ENCODE data around the gene DNAH2. TPM values are rescaled to one million over a fixed set of nuclear protein-coding genes. Genes with fewer than 3 reads are reported as not detected.

DNAH2 gene
- total and polyA plus RNA-seq, 2 donors (not counting 1 experiment from before 2014, with no cell fraction given) = 0.08 to 0.17 TPM

DNA sequence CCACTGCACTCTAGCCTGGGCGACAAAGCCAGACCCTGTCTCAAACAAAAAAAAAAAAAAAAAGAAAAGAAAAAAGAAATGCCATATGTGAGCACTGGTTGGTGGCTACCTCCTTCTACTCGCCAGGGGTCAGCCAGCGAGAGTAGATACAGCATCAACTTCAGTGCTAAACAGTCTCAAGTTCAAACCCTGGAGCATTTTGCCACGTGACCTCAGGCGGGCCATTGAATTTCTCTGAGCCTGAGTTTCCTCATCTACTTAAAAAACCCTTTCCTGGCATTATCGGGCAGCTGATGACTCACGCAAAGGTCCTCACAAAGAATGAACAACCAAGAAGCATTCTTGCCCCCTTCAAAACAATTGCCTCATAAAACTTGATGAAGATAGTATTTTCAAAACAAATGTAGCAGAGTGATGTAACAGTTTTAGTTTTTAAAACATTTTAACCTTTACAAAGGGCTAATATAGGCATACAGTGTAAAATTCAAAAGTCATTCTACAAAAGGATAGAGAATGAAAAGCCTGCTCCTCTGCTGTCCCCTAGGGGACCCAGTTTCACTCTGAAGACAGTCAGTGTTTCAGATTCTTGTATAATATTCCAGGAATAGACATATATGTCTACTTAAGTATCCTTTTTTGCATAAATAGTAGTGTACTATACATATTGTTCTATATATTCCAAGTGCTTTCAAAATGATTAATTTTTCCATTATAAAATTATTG lies 28.4 kb downstream of the DNAH2 start:
- H3K27me3 ChIP-seq (ENCODE audit: control insufficient read depth, insufficient read depth, low read length) = peaks cover 3% of the 10 kb centered on the region
- no peak overlapping the region for H3K27ac ChIP-seq (ENCODE audit: insufficient read depth, low read length)
- peak overlapping the region; percentile 51 for H3K4me2 ChIP-seq (ENCODE audit: extremely low read depth, insufficient read depth, low read length)
- TF ChIP-seq, protein P1, sequence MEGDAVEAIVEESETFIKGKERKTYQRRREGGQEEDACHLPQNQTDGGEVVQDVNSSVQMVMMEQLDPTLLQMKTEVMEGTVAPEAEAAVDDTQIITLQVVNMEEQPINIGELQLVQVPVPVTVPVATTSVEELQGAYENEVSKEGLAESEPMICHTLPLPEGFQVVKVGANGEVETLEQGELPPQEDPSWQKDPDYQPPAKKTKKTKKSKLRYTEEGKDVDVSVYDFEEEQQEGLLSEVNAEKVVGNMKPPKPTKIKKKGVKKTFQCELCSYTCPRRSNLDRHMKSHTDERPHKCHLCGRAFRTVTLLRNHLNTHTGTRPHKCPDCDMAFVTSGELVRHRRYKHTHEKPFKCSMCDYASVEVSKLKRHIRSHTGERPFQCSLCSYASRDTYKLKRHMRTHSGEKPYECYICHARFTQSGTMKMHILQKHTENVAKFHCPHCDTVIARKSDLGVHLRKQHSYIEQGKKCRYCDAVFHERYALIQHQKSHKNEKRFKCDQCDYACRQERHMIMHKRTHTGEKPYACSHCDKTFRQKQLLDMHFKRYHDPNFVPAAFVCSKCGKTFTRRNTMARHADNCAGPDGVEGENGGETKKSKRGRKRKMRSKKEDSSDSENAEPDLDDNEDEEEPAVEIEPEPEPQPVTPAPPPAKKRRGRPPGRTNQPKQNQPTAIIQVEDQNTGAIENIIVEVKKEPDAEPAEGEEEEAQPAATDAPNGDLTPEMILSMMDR (conservative IDR thresholded peaks at IDR 0.05 in 1 of 2, IDR thresholded peaks at IDR 0.05 in 1 of 2; ENCODE audit: low read depth in 1 of 2, low read length in 2 of 2) = peak in 1 of 2 donors; percentile 7
- no peak for TF ChIP-seq EZH2 (IDR thresholded peaks at IDR 0.05; ENCODE audit: low read length, missing control alignments)
- no peaks in the 10 kb centered on the region for H4K20me1 ChIP-seq (ENCODE audit: control insufficient read depth, extremely low read depth, insufficient read depth, low read length)
- peaks cover 19% of the 10 kb centered on the region for H3K4me1 ChIP-seq (ENCODE audit: control insufficient read depth, extremely low read depth, insufficient read depth, low read length)
- H3K79me2 ChIP-seq (ENCODE audit: control insufficient read depth, insufficient read depth, low read length) = no peaks in the 10 kb centered on the region
- H3K4me3 ChIP-seq (replicated peaks in 1 of 4; ENCODE audit: control extremely low read depth in 1 of 4, insufficient read depth in 1 of 4, low read depth in 3 of 4, low read length in 4 of 4) = no peak overlapping the region
- H3K9ac ChIP-seq (ENCODE audit: insufficient read depth, low read length) = no peak overlapping the region
- DNase-seq (ENCODE audit: low read depth in 2 of 2) = peak; percentile 83 to 87
- no peaks in the 10 kb centered on the region for H3K36me3 ChIP-seq (ENCODE audit: control insufficient read depth, insufficient read depth, low read length)
- H2AFZ ChIP-seq (ENCODE audit: low read length) = no peak overlapping the region
- H3K9me3 ChIP-seq (ENCODE audit: control insufficient read depth, insufficient read depth, low read depth, low read length) = no peaks in the 10 kb centered on the region

DNA sequence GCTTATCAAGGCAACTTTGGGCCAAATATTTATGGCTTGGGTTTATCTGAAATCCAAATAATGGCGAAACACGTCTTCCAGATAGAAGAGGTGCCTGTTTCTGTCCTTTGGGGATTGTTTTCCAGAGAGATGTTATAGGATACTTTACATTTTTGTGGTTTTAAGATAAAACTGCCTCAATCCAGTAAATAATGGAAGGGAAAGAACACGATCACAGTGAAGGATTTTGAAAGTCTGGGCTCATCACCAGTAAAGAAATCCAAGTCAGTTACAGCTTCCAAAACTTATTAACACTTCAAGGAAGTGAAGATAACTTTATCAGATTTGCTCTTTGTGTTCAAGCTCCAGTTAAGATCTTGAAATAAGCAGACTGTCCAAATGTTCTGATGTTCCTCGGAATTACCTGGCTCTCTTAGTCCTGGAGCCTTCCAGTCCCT lies 30.1 kb downstream of the DNAH2 start:
- Histone ChIP-seq H3K4me3 (replicated peaks in 1 of 4; ENCODE audit: control extremely low read depth in 1 of 4, insufficient read depth in 1 of 4, low read depth in 3 of 4, low read length in 4 of 4) (no peak overlapping the region), H3K27ac (ENCODE audit: insufficient read depth, low read length) (peak overlapping the region; percentile 54), H3K9ac (ENCODE audit: insufficient read depth, low read length) (no peak overlapping the region), H3K27me3 (ENCODE audit: control insufficient read depth, insufficient read depth, low read length) (no peaks in the 10 kb centered on the region), H3K79me2 (ENCODE audit: control insufficient read depth, insufficient read depth, low read length) (no peaks in the 10 kb centered on the region), H3K36me3 (ENCODE audit: control insufficient read depth, insufficient read depth, low read length) (no peaks in the 10 kb centered on the region), H3K4me1 (ENCODE audit: control insufficient read depth, extremely low read depth, insufficient read depth, low read length) (peaks cover 19% of the 10 kb centered on the region), H4K20me1 (ENCODE audit: control insufficient read depth, extremely low read depth, insufficient read depth, low read length) (no peaks in the 10 kb centered on the region), H3K4me2 (ENCODE audit: extremely low read depth, insufficient read depth, low read length) (peak overlapping the region; percentile 61), H3K9me3 (ENCODE audit: control insufficient read depth, insufficient read depth, low read depth, low read length) (no peaks in the 10 kb centered on the region), H2AFZ (ENCODE audit: low read length) (peak overlapping the region; percentile 47)
- TF ChIP-seq EZH2 (IDR thresholded peaks at IDR 0.05; ENCODE audit: low read length, missing control alignments) = no peak
- TF ChIP-seq, protein P1 (conservative IDR thresholded peaks at IDR 0.05 in 1 of 2, IDR thresholded peaks at IDR 0.05 in 1 of 2; ENCODE audit: low read depth in 1 of 2, low read length in 2 of 2) = no peak
- peak; percentile 50 to 73 for DNase-seq (ENCODE audit: low read depth in 2 of 2)

DNA sequence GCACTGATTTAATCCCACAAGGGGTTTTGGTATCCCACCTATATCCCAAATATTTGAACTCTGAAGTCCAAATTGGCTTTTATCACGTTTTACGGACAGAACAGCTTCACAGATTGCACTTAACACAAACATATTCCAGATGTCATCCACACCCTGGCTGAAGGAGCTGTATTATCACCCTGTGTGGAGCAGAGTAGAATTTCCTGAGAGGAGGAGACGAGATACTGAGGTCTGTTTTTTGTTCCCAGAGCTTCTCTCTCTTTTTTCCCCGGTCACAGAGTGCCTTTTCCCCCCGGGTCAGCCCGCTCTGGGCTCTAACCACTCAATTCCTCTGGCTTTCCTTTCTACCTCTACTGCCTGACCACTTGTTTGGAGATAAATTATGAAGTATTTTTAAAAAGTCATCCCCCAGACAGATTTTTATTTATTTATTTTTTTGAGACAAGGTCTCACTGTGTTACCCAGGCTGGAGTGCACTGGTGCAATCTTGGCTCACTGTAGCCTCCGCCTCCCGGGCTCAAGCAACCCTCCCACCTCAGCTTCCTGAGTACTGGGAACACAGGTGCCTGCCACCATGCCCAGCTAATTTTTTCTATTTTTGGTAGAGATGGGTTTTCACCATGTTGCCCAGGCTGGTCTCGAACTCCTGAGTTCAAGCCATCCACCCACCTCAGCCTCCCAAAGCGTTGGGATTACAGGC lies 30.7 kb downstream of the DNAH2 start:
- no peaks in the 10 kb centered on the region for H3K27me3 ChIP-seq (ENCODE audit: control insufficient read depth, insufficient read depth, low read length)
- H3K4me3 ChIP-seq (replicated peaks in 1 of 4; ENCODE audit: control extremely low read depth in 1 of 4, insufficient read depth in 1 of 4, low read depth in 3 of 4, low read length in 4 of 4) = no peak overlapping the region
- no peaks in the 10 kb centered on the region for H3K79me2 ChIP-seq (ENCODE audit: control insufficient read depth, insufficient read depth, low read length)
- H3K9ac ChIP-seq (ENCODE audit: insufficient read depth, low read length) = no peak overlapping the region
- H4K20me1 ChIP-seq (ENCODE audit: control insufficient read depth, extremely low read depth, insufficient read depth, low read length) = no peaks in the 10 kb centered on the region
- H3K4me2 ChIP-seq (ENCODE audit: extremely low read depth, insufficient read depth, low read length) = peak overlapping the region; percentile 61
- peak overlapping the region; percentile 47 for H2AFZ ChIP-seq (ENCODE audit: low read length)
- H3K9me3 ChIP-seq (ENCODE audit: control insufficient read depth, insufficient read depth, low read depth, low read length) = no peaks in the 10 kb centered on the region
- no peak for TF ChIP-seq EZH2 (IDR thresholded peaks at IDR 0.05; ENCODE audit: low read length, missing control alignments)
- TF ChIP-seq, protein P1 (conservative IDR thresholded peaks at IDR 0.05 in 1 of 2, IDR thresholded peaks at IDR 0.05 in 1 of 2; ENCODE audit: low read depth in 1 of 2, low read length in 2 of 2) = no peak
- peak; percentile 24 to 35 for DNase-seq (ENCODE audit: low read depth in 2 of 2)
- peaks cover 19% of the 10 kb centered on the region for H3K4me1 ChIP-seq (ENCODE audit: control insufficient read depth, extremely low read depth, insufficient read depth, low read length)
- H3K27ac ChIP-seq (ENCODE audit: insufficient read depth, low read length) = peak overlapping the region; percentile 54
- H3K36me3 ChIP-seq (ENCODE audit: control insufficient read depth, insufficient read depth, low read length) = no peaks in the 10 kb centered on the region

Data from fibroblast of lung (primary cell).